RWPE2 (cell line): ENCODE data around the gene ELF3.

ENCODE experiments used
- ATAC-seq: fragments of 200-7000 bp; cut with Tn5 transposase; 3 replicates; pipeline ENCODE4 v1.9.1; 2021; ENCODE audit warnings: low read depth
- DNase-seq: peaks from one replicate; pipeline ENCODE4 v3.0.0-alpha.2; 2020; ENCODE audit warnings: low spot score
- H3K27ac ChIP-seq: fragments of 450-650 bp; 2 replicates; pipeline ENCODE4 v1.5.1; 2017; ENCODE audit warnings: mild to moderate bottlenecking; ENCODE audit not compliant: poor library complexity, severe bottlenecking
- H3K27me3 ChIP-seq: fragments of 250-450 bp; sonication (Bioruptor Pico); 2 replicates; pipeline ENCODE4 v1.5.1; 2021; ENCODE audit warnings: mild to moderate bottlenecking, moderate library complexity; ENCODE audit not compliant: insufficient read depth, poor library complexity, severe bottlenecking
- H3K36me3 ChIP-seq: fragments of 250-450 bp; sonication (Bioruptor Pico); 2 replicates; pipeline ENCODE4 v1.5.1; 2020; ENCODE audit warnings: low read depth, mild to moderate bottlenecking, moderate library complexity
- H3K4me1 ChIP-seq: fragments of 250-450 bp; sonication (Bioruptor Pico); 2 replicates; pipeline ENCODE4 v1.5.1; 2021; ENCODE audit warnings: mild to moderate bottlenecking, moderate library complexity; ENCODE audit not compliant: insufficient read depth, poor library complexity, severe bottlenecking
- H3K4me3 ChIP-seq: fragments of 250-450 bp; sonication (Bioruptor Pico); 2 replicates; pipeline ENCODE4 v1.5.1; 2021; ENCODE audit warnings: mild to moderate bottlenecking, moderate library complexity; ENCODE audit not compliant: severe bottlenecking
- H3K9me3 ChIP-seq: fragments of 250-450 bp; sonication (Bioruptor Pico); 2 replicates; pipeline ENCODE4 v1.5.1; 2021; ENCODE audit warnings: mild to moderate bottlenecking, moderate library complexity; ENCODE audit not compliant: severe bottlenecking
- CTCF ChIP-seq: fragments of 450-650 bp; IDR thresholded peaks from one replicate; pipeline ENCODE4 v1.5.1; 2017; ENCODE audit warnings: mild to moderate bottlenecking, moderate library complexity; ENCODE audit not compliant: poor library complexity, severe bottlenecking

ELF3 gene

GRCh38 chr1:202007805-202008489, 2.4 kb upstream of the ELF3 start:
- Histone ChIP-seq H3K9me3 (no peaks in the 10 kb centered on the region), H3K36me3 (peaks cover 33% of the 10 kb centered on the region), H3K4me3 (no peak overlapping the region), H3K27me3 (no peaks in the 10 kb centered on the region), H3K27ac (peak overlapping the region; percentile 68), H3K4me1 (peaks cover 37% of the 10 kb centered on the region)
- no peak for TF ChIP-seq CTCF
- peak; percentile 70 for ATAC-seq
- peak; percentile 94 for DNase-seq

GRCh38 chr1:202009326-202010179, 834 bp upstream of the ELF3 start:
- Histone ChIP-seq H3K36me3 (peaks cover 17% of the 10 kb centered on the region), H3K27ac (peak overlapping the region; percentile 68), H3K27me3 (no peaks in the 10 kb centered on the region), H3K4me1 (peaks cover 44% of the 10 kb centered on the region), H3K9me3 (no peaks in the 10 kb centered on the region), H3K4me3 (no peak overlapping the region)
- no peak for DNase-seq
- TF ChIP-seq CTCF = peak; percentile 93
- peak; percentile 60 for ATAC-seq

- DNase-seq = no peak
- Histone ChIP-seq H3K36me3 (no peaks in the 10 kb centered on the region), H3K4me3 (no peak overlapping the region), H3K4me1 (peaks cover 59% of the 10 kb centered on the region), H3K27ac (no peak overlapping the region), H3K27me3 (no peaks in the 10 kb centered on the region), H3K9me3 (no peaks in the 10 kb centered on the region)
- no peak for TF ChIP-seq CTCF
- ATAC-seq = no peak
Observed at GRCh38 chr1:202011994-202012393, 1.6 kb downstream of the ELF3 start.

GRCh38 chr1:202012544-202013478, 2.4 kb downstream of the ELF3 start:
- H3K36me3 ChIP-seq = no peaks in the 10 kb centered on the region

More at GRCh38 chr1:202012544-202013478, 2.4 kb downstream of the ELF3 start:
- no peaks in the 10 kb centered on the region for H3K27me3 ChIP-seq
- no peak overlapping the region for H3K4me3 ChIP-seq
- TF ChIP-seq CTCF = no peak
- peaks cover 59% of the 10 kb centered on the region for H3K4me1 ChIP-seq
- no peak for ATAC-seq
- H3K9me3 ChIP-seq = no peaks in the 10 kb centered on the region
- no peak overlapping the region for H3K27ac ChIP-seq
- DNase-seq = no peak
